ENCODE data around the gene ITIH2.
"Not testable (repeated sequence)": the region's sequence is repeated elsewhere in the genome, so short reads cannot be mapped to it uniquely, and the experiment has no call there.

ITIH2 gene

GRCh38 chr10:7679256-7679655 is 23.9 kb upstream of the ITIH2 start:
- Histone ChIP-seq H3K4me1 (ENCODE audit: insufficient read depth, low read length) (no peaks in the 10 kb centered on the region), H2AFZ (ENCODE audit: low read depth, low read length) (no peak overlapping the region), H3K27me3 (ENCODE audit: insufficient read depth, low read length) (no peaks in the 10 kb centered on the region), H3K9me3 (ENCODE audit: low read length) (no peaks in the 10 kb centered on the region), H3K36me3 (ENCODE audit: insufficient read depth, low read length) (no peaks in the 10 kb centered on the region), H3K4me3 (ENCODE audit: low read length) (no peak overlapping the region)

- not testable (repeated sequence) for H3K4me1 ChIP-seq (ENCODE audit: insufficient read depth, low read length); H2AFZ ChIP-seq (ENCODE audit: low read depth, low read length); H3K36me3 ChIP-seq (ENCODE audit: insufficient read depth, low read length); H3K9me3 ChIP-seq (ENCODE audit: low read length); H3K27me3 ChIP-seq (ENCODE audit: insufficient read depth, low read length); H3K4me3 ChIP-seq (ENCODE audit: low read length)
Observed at GRCh38 chr10:7680078-7680477, 23.0 kb upstream of the ITIH2 start.

- Histone ChIP-seq H3K36me3 (ENCODE audit: insufficient read depth, low read length) (no peaks in the 10 kb centered on the region), H3K9me3 (ENCODE audit: low read length) (no peaks in the 10 kb centered on the region), H3K4me1 (ENCODE audit: insufficient read depth, low read length) (no peaks in the 10 kb centered on the region)
Observed at GRCh38 chr10:7686351-7687171, 16.6 kb upstream of the ITIH2 start.

GRCh38 chr10:7687228-7687907 is 15.7 kb upstream of the ITIH2 start:
- Histone ChIP-seq H3K4me3 (ENCODE audit: low read length) (no peak overlapping the region), H2AFZ (ENCODE audit: low read depth, low read length) (no peak overlapping the region), H3K36me3 (ENCODE audit: insufficient read depth, low read length) (no peaks in the 10 kb centered on the region), H3K4me1 (ENCODE audit: insufficient read depth, low read length) (no peaks in the 10 kb centered on the region), H3K9me3 (ENCODE audit: low read length) (no peaks in the 10 kb centered on the region), H3K27me3 (ENCODE audit: insufficient read depth, low read length) (no peaks in the 10 kb centered on the region)

More at GRCh38 chr10:7686351-7687171, 16.6 kb upstream of the ITIH2 start:
- Histone ChIP-seq H3K27me3 (ENCODE audit: insufficient read depth, low read length) (no peaks in the 10 kb centered on the region), H3K4me3 (ENCODE audit: low read length) (no peak overlapping the region), H2AFZ (ENCODE audit: low read depth, low read length) (no peak overlapping the region)

- Histone ChIP-seq H3K4me3 (ENCODE audit: low read length) (no peak overlapping the region), H3K4me1 (ENCODE audit: insufficient read depth, low read length) (no peaks in the 10 kb centered on the region)
Observed at GRCh38 chr10:7689591-7689990, 13.5 kb upstream of the ITIH2 start.

GRCh38 chr10:7690885-7691597 is 12.1 kb upstream of the ITIH2 start:
- H3K4me1 ChIP-seq (ENCODE audit: insufficient read depth, low read length); H3K9me3 ChIP-seq (ENCODE audit: low read length); H3K36me3 ChIP-seq (ENCODE audit: insufficient read depth, low read length); H3K4me3 ChIP-seq (ENCODE audit: low read length); H3K27me3 ChIP-seq (ENCODE audit: insufficient read depth, low read length); H2AFZ ChIP-seq (ENCODE audit: low read depth, low read length): not testable (repeated sequence)

More at GRCh38 chr10:7689591-7689990, 13.5 kb upstream of the ITIH2 start:
- Histone ChIP-seq H2AFZ (ENCODE audit: low read depth, low read length) (no peak overlapping the region), H3K36me3 (ENCODE audit: insufficient read depth, low read length) (no peaks in the 10 kb centered on the region), H3K9me3 (ENCODE audit: low read length) (no peaks in the 10 kb centered on the region), H3K27me3 (ENCODE audit: insufficient read depth, low read length) (no peaks in the 10 kb centered on the region)

GRCh38 chr10:7692368-7692767 is 10.7 kb upstream of the ITIH2 start:
- not testable (repeated sequence) for H3K4me3 ChIP-seq (ENCODE audit: low read length); H3K9me3 ChIP-seq (ENCODE audit: low read length)

GRCh38 chr10:7693194-7693593 is 9.9 kb upstream of the ITIH2 start:
- not testable (repeated sequence) for H3K4me1 ChIP-seq (ENCODE audit: insufficient read depth, low read length); H3K27me3 ChIP-seq (ENCODE audit: insufficient read depth, low read length); H3K36me3 ChIP-seq (ENCODE audit: insufficient read depth, low read length)

More at GRCh38 chr10:7692368-7692767, 10.7 kb upstream of the ITIH2 start:
- H3K36me3 ChIP-seq (ENCODE audit: insufficient read depth, low read length); H2AFZ ChIP-seq (ENCODE audit: low read depth, low read length); H3K27me3 ChIP-seq (ENCODE audit: insufficient read depth, low read length); H3K4me1 ChIP-seq (ENCODE audit: insufficient read depth, low read length): not testable (repeated sequence)

GRCh38 chr10:7696545-7696944 is 6.6 kb upstream of the ITIH2 start:
- no peaks in the 10 kb centered on the region for H3K27me3 ChIP-seq (ENCODE audit: insufficient read depth, low read length)
- no peak overlapping the region for H3K4me3 ChIP-seq (ENCODE audit: low read length)
- peaks cover 3% of the 10 kb centered on the region for H3K4me1 ChIP-seq (ENCODE audit: insufficient read depth, low read length)
- H3K9me3 ChIP-seq (ENCODE audit: low read length): no peaks in the 10 kb centered on the region
- H3K36me3 ChIP-seq (ENCODE audit: insufficient read depth, low read length): no peaks in the 10 kb centered on the region
- no peak overlapping the region for H2AFZ ChIP-seq (ENCODE audit: low read depth, low read length)

More at GRCh38 chr10:7693194-7693593, 9.9 kb upstream of the ITIH2 start:
- H2AFZ ChIP-seq (ENCODE audit: low read depth, low read length); H3K9me3 ChIP-seq (ENCODE audit: low read length); H3K4me3 ChIP-seq (ENCODE audit: low read length): not testable (repeated sequence)

- Histone ChIP-seq H3K27me3 (ENCODE audit: insufficient read depth, low read length) (no peaks in the 10 kb centered on the region), H3K9me3 (ENCODE audit: low read length) (no peaks in the 10 kb centered on the region), H2AFZ (ENCODE audit: low read depth, low read length) (no peak overlapping the region), H3K4me3 (ENCODE audit: low read length) (no peak overlapping the region), H3K36me3 (ENCODE audit: insufficient read depth, low read length) (no peaks in the 10 kb centered on the region), H3K4me1 (ENCODE audit: insufficient read depth, low read length) (peaks cover 3% of the 10 kb centered on the region)
Observed at GRCh38 chr10:7697426-7697825, 5.7 kb upstream of the ITIH2 start.

GRCh38 chr10:7700577-7701125 is 2.5 kb upstream of the ITIH2 start:
- H3K27me3 ChIP-seq (ENCODE audit: insufficient read depth, low read length): no peaks in the 10 kb centered on the region
- H2AFZ ChIP-seq (ENCODE audit: low read depth, low read length): no peak overlapping the region
- H3K4me1 ChIP-seq (ENCODE audit: insufficient read depth, low read length): peaks cover 3% of the 10 kb centered on the region
- H3K9me3 ChIP-seq (ENCODE audit: low read length): no peaks in the 10 kb centered on the region
- no peaks in the 10 kb centered on the region for H3K36me3 ChIP-seq (ENCODE audit: insufficient read depth, low read length)
- H3K4me3 ChIP-seq (ENCODE audit: low read length): no peak overlapping the region

GRCh38 chr10:7701158-7701742 is 1.9 kb upstream of the ITIH2 start:
- Histone ChIP-seq H3K9me3 (ENCODE audit: low read length) (no peaks in the 10 kb centered on the region), H3K27me3 (ENCODE audit: insufficient read depth, low read length) (peaks cover under 1% of the 10 kb centered on the region), H3K4me1 (ENCODE audit: insufficient read depth, low read length) (peaks cover 3% of the 10 kb centered on the region), H3K36me3 (ENCODE audit: insufficient read depth, low read length) (no peaks in the 10 kb centered on the region), H3K4me3 (ENCODE audit: low read length) (no peak overlapping the region), H2AFZ (ENCODE audit: low read depth, low read length) (no peak overlapping the region)
